Cardiac muscle cell (in vitro differentiated cells and primary cell): Measurements from ENCODE around the gene TARS3. TPM values are rescaled to one million over a fixed set of nuclear protein-coding genes. Genes with fewer than 3 reads are reported as not detected.
"Not testable (repeated sequence)": the region's sequence is repeated elsewhere in the genome, so short reads cannot be mapped to it uniquely, and the experiment has no call there.

Experiments used
- DNase-seq, 2 donors: peaks; one replicate each; pipeline versions ENCODE4 v3.0.0 to v3.0.0-alpha.2; 2010 to 2017; ENCODE audit warnings: low read depth in 1 of 2, low spot score in 1 of 2
- H3K27ac ChIP-seq: fragments of 200-600 bp; sonication (generic); 2 replicates; pipeline ENCODE4 v1.5.1; 2016
- H3K27me3 ChIP-seq: fragments of 200-600 bp; sonication (generic); 2 replicates; pipeline ENCODE4 v1.6.0; 2016; ENCODE audit warnings: control low read depth
- H3K36me3 ChIP-seq: fragments of 200-600 bp; sonication (generic); 2 replicates; pipeline ENCODE4 v1.5.1; 2016; ENCODE audit warnings: control low read depth
- H3K4me1 ChIP-seq: fragments of 200-600 bp; sonication (generic); 2 replicates; pipeline ENCODE4 v1.8.1; 2017; ENCODE audit warnings: low read depth, mild to moderate bottlenecking, mixed run types
- H3K4me3 ChIP-seq: fragments of 200-600 bp; sonication (generic); 2 replicates; pipeline ENCODE4 v1.5.1; 2016; ENCODE audit warnings: mild to moderate bottlenecking
- H3K9me3 ChIP-seq: fragments of 200-600 bp; sonication (generic); 2 replicates; pipeline ENCODE4 v1.5.1; 2017; ENCODE audit warnings: low read depth, mild to moderate bottlenecking, control low read depth
- CTCF ChIP-seq: IDR thresholded peaks from 2 replicates; pipeline ENCODE4 v1.5.1; 2012; ENCODE audit warnings: low read depth, mild to moderate bottlenecking, low read length
- polyA plus RNA-seq: library from polyadenylated mRNA; unstranded; fragments of >200 nt; fragmentation: Nextera tagmentation; extraction: Ambion mirVana; gene quantifications from 2 replicates; pipeline ENCODE4 v1.2.1, GENCODE V29; 2016
- total RNA-seq: library from RNA; depleted of rRNA; stranded (reverse); fragments of >200 nt; gene quantifications from 2 replicates; pipeline ENCODE4 v1.2.3, GENCODE V29; 2016

TARS3 gene
- total and polyA plus RNA-seq, 2 experiments from 2014 or later, result 32.3 to 47.6 TPM

- peaks cover 13% of the 10 kb centered on the region for H3K36me3 ChIP-seq
- no peaks in the 10 kb centered on the region for H3K9me3 ChIP-seq
- H3K27ac ChIP-seq, result peak overlapping the region; percentile 26
- peaks cover 3% of the 10 kb centered on the region for H3K4me1 ChIP-seq
- DNase-seq, result no peak
- TF ChIP-seq CTCF, result no peak
- no peaks in the 10 kb centered on the region for H3K27me3 ChIP-seq
- H3K4me3 ChIP-seq, result no peak overlapping the region
Measured at GRCh38 chr15:101637919-101638318, 86.4 kb downstream of the TARS3 start.

- Histone ChIP-seq H3K27me3 (no peaks in the 10 kb centered on the region), H3K27ac (peak overlapping the region; percentile 26), H3K4me1 (peaks cover 3% of the 10 kb centered on the region), H3K4me3 (no peak overlapping the region), H3K9me3 (no peaks in the 10 kb centered on the region), H3K36me3 (peaks cover 9% of the 10 kb centered on the region)
- no peak for DNase-seq
- TF ChIP-seq CTCF, result no peak
Measured at GRCh38 chr15:101637516-101637915, 86.8 kb downstream of the TARS3 start.

- peaks cover 4% of the 10 kb centered on the region for H3K36me3 ChIP-seq
- TF ChIP-seq CTCF, result no peak
- no peak overlapping the region for H3K4me3 ChIP-seq
- H3K27ac ChIP-seq, result no peak overlapping the region
- DNase-seq, result no peak
- no peaks in the 10 kb centered on the region for H3K27me3 ChIP-seq
- H3K4me1 ChIP-seq, result peaks cover 3% of the 10 kb centered on the region
- no peaks in the 10 kb centered on the region for H3K9me3 ChIP-seq
Measured at GRCh38 chr15:101637038-101637437, 87.2 kb downstream of the TARS3 start.

DNA sequence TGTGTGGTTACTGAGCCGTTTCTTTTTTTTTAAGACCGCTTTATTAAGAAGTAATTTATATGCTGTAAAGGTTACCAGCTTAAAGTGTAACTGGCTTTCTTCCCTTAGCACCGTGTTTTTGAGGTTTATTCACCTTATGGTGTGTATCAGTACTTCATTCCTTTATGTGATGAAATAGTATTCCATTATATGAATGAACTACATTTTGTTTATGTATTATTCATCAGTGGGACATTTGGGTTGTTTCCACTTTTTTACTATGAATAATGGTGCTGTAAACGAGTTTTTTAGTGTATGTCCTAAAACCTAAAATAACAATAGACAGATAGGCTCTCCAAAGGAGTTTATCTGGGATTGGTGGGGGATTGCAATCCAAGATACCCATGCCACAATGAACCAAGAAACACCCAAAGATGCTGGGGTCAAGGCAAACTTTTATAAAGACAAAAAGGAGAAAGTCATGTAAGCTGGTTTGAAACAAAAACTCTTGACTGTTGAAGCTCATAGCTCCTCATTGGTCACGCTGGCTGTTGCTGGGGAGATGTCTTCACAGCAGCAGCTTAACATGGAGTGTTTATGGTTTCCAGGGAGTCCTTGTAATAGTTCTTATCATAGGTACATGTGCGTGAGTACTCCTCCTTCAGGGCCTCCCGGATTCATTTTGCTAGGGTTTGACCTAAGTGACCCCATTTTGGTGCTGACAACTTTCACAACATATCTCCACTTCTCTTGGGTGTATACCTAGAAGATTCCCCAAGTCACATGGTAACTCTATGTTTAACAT is 88.1 kb downstream of the TARS3 start:
- Histone ChIP-seq H3K4me1 (peaks cover 3% of the 10 kb centered on the region), H3K36me3 (no peaks in the 10 kb centered on the region), H3K4me3 (no peak overlapping the region), H3K27me3 (no peaks in the 10 kb centered on the region), H3K9me3 (no peaks in the 10 kb centered on the region), H3K27ac (no peak overlapping the region)
- no peak for TF ChIP-seq CTCF
- no peak for DNase-seq

DNA sequence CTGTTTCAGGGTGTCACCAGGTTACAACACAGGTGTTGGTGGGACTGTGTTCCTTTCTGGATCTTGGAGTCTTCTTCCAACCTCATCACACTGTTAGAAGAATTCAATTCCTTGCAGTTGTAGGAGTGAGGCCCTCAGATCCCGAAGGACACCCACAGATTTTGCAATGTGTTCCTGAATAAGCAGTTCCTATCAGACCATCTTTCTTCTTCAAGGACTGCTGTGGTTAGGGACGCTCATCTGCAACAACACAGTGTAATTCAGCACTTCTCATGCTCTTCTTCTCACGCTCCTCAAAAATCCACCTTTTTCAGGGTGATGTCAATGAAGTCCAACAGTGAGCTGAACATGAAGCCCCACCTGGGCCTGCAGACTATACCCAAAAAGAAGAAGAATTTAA is 90.9 kb downstream of the TARS3 start:
- Histone ChIP-seq H3K36me3 (no peaks in the 10 kb centered on the region), H3K4me3 (no peak overlapping the region), H3K27ac (no peak overlapping the region), H3K27me3 (no peaks in the 10 kb centered on the region), H3K9me3 (no peaks in the 10 kb centered on the region), H3K4me1 (peaks cover 3% of the 10 kb centered on the region)
- no peak for DNase-seq
- TF ChIP-seq CTCF, result no peak

GRCh38 chr15:101626729-101627128 is 97.5 kb downstream of the TARS3 start:
- not testable (repeated sequence) for H3K36me3 ChIP-seq, H3K27ac ChIP-seq, H3K4me3 ChIP-seq

More at GRCh38 chr15:101626729-101627128, 97.5 kb downstream of the TARS3 start:
- not testable (repeated sequence) for DNase-seq, H3K4me1 ChIP-seq, H3K9me3 ChIP-seq, H3K27me3 ChIP-seq
